ENCODE results near the gene JUP. TPM values are rescaled to one million over a fixed set of nuclear protein-coding genes. Genes with fewer than 3 reads are reported as not detected.

JUP gene
- total and polyA plus RNA-seq, 2 of the 13 experiments (the other 11 are each of a cell fraction or from before 2014, with no cell fraction given), result 12.1 to 20.6 TPM

- TF ChIP-seq KAT8 (CRISPR knock-in tag; IDR thresholded peaks at IDR 0.05) (no peak), ZNF597 (CRISPR knock-in tag; IDR thresholded peaks at IDR 0.05) (no peak), ZNF34 (CRISPR knock-in tag; IDR thresholded peaks at IDR 0.05; ENCODE audit: borderline replicate concordance) (no peak), SP1 (IDR thresholded peaks at IDR 0.05) (no peak), SP1 (CRISPR knock-in tag; IDR thresholded peaks at IDR 0.05) (no peak), U2AF1 (optimal IDR thresholded peaks at IDR 0.05; ENCODE audit: low read depth, low read length) (no peak), SMAD1 (CRISPR knock-in tag; IDR thresholded peaks at IDR 0.05; ENCODE audit: borderline replicate concordance, low read depth) (no peak), HNRNPLL (IDR thresholded peaks at IDR 0.05; ENCODE audit: low read depth, low read length, poor library complexity, severe bottlenecking) (no peak), RCOR2 (CRISPR knock-in tag; IDR thresholded peaks at IDR 0.05) (no peak; the same call in 1 of the 2 replicates), KLF11 (CRISPR knock-in tag; IDR thresholded peaks at IDR 0.05) (no peak), KDM6A (CRISPR knock-in tag; IDR thresholded peaks at IDR 0.05; ENCODE audit: low read depth) (peak; percentile 39; the same call in 1 of the 2 replicates), ZNF335 (CRISPR knock-in tag; IDR thresholded peaks at IDR 0.05) (0 out of 2 replicates have a peak, but pooled peaks have one; percentile 26), ZNF709 (CRISPR knock-in tag; IDR thresholded peaks at IDR 0.05) (0 out of 2 replicates have a peak, but pooled peaks have one; percentile 7), CERS6 (CRISPR knock-in tag; IDR thresholded peaks at IDR 0.05) (no peak), ZNF275 (CRISPR knock-in tag; IDR thresholded peaks at IDR 0.05; ENCODE audit: borderline replicate concordance) (peak; percentile 55), BRD4 (CRISPR knock-in tag; IDR thresholded peaks at IDR 0.05) (no peak; the same call in 1 of the 2 replicates), GMEB1 (CRISPR knock-in tag; IDR thresholded peaks at IDR 0.05; ENCODE audit: borderline replicate concordance) (no peak), CHD2 (IDR thresholded peaks at IDR 0.05; ENCODE audit: low read depth, low read length) (peak; percentile 79)
- TF ChIP-seq, protein P1, sequence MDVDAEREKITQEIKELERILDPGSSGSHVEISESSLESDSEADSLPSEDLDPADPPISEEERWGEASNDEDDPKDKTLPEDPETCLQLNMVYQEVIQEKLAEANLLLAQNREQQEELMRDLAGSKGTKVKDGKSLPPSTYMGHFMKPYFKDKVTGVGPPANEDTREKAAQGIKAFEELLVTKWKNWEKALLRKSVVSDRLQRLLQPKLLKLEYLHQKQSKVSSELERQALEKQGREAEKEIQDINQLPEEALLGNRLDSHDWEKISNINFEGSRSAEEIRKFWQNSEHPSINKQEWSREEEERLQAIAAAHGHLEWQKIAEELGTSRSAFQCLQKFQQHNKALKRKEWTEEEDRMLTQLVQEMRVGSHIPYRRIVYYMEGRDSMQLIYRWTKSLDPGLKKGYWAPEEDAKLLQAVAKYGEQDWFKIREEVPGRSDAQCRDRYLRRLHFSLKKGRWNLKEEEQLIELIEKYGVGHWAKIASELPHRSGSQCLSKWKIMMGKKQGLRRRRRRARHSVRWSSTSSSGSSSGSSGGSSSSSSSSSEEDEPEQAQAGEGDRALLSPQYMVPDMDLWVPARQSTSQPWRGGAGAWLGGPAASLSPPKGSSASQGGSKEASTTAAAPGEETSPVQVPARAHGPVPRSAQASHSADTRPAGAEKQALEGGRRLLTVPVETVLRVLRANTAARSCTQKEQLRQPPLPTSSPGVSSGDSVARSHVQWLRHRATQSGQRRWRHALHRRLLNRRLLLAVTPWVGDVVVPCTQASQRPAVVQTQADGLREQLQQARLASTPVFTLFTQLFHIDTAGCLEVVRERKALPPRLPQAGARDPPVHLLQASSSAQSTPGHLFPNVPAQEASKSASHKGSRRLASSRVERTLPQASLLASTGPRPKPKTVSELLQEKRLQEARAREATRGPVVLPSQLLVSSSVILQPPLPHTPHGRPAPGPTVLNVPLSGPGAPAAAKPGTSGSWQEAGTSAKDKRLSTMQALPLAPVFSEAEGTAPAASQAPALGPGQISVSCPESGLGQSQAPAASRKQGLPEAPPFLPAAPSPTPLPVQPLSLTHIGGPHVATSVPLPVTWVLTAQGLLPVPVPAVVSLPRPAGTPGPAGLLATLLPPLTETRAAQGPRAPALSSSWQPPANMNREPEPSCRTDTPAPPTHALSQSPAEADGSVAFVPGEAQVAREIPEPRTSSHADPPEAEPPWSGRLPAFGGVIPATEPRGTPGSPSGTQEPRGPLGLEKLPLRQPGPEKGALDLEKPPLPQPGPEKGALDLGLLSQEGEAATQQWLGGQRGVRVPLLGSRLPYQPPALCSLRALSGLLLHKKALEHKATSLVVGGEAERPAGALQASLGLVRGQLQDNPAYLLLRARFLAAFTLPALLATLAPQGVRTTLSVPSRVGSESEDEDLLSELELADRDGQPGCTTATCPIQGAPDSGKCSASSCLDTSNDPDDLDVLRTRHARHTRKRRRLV (CRISPR knock-in tag; IDR thresholded peaks at IDR 0.05), result 0 out of 2 replicates have a peak, but pooled peaks have one; percentile 66
Measured at GRCh38 chr17:41812381-41813151, 26.1 kb upstream of the JUP start, which contains the start of gene FKBP10 (continued).
